IPS-NIHi7 (cell line): ENCODE data around the gene ZBTB7C.
A peak's percentile ranks its signal among the peaks of the same experiment; 100 is the strongest.

Source experiments
- DNase-seq: peaks from one replicate; pipeline ENCODE4 v3.0.0; 2012; ENCODE audit warnings: mixed read lengths; ENCODE audit errors: extremely low spot score

The ZBTB7C gene

GRCh38 chr18:48060346-48060745 is 348.8 kb downstream of the ZBTB7C start:
- no peak for DNase-seq

GRCh38 chr18:48059455-48060010 is 349.6 kb downstream of the ZBTB7C start:
- peak; percentile 82 for DNase-seq

GRCh38 chr18:48058486-48058885 is 350.7 kb downstream of the ZBTB7C start:
- DNase-seq = no peak

GRCh38 chr18:48057018-48057417 is 352.2 kb downstream of the ZBTB7C start:
- no peak for DNase-seq

GRCh38 chr18:48055351-48055750 is 353.8 kb downstream of the ZBTB7C start:
- no peak for DNase-seq

GRCh38 chr18:48053881-48054816 is 355.0 kb downstream of the ZBTB7C start:
- peak; percentile 53 for DNase-seq

GRCh38 chr18:48052842-48053241 is 356.3 kb downstream of the ZBTB7C start:
- DNase-seq = no peak

GRCh38 chr18:48051945-48052840 is 357.0 kb downstream of the ZBTB7C start:
- DNase-seq = no peak

- DNase-seq = no peak
These were observed 359.0 kb downstream of the ZBTB7C start for GRCh38 chr18:48050176-48050575.

- no peak for DNase-seq
These were observed 359.4 kb downstream of the ZBTB7C start for GRCh38 chr18:48049757-48050156.

GRCh38 chr18:48048251-48048650 is 360.9 kb downstream of the ZBTB7C start:
- no peak for DNase-seq

- DNase-seq = no peak
These were observed 362.3 kb downstream of the ZBTB7C start for GRCh38 chr18:48046843-48047242.

- DNase-seq = no peak
These were observed 363.4 kb downstream of the ZBTB7C start for GRCh38 chr18:48045744-48046143.

GRCh38 chr18:48044944-48045343 is 364.2 kb downstream of the ZBTB7C start:
- no peak for DNase-seq

GRCh38 chr18:48043166-48043565 is 366.0 kb downstream of the ZBTB7C start:
- DNase-seq = no peak

GRCh38 chr18:48042431-48042830 is 366.8 kb downstream of the ZBTB7C start:
- DNase-seq = no peak

- no peak for DNase-seq
These were observed 368.6 kb downstream of the ZBTB7C start for GRCh38 chr18:48040457-48041110.

GRCh38 chr18:48039769-48040215 is 369.4 kb downstream of the ZBTB7C start:
- DNase-seq = no peak

- no peak for DNase-seq
These were observed 370.5 kb downstream of the ZBTB7C start for GRCh38 chr18:48038636-48039035.

GRCh38 chr18:48037481-48038271 is 371.5 kb downstream of the ZBTB7C start:
- peak; percentile 54 for DNase-seq
